Activated CD4-positive, alpha-beta T cell treated with anti-CD3 and anti-CD28 coated beads for 36 hours (primary cell): Measurements from ENCODE around the gene CCNJL. TPM values are rescaled to one million over a fixed set of nuclear protein-coding genes. Genes with fewer than 3 reads are reported as not detected.
"Not testable (repeated sequence)": the region's sequence is repeated elsewhere in the genome, so short reads cannot be mapped to it uniquely, and the experiment has no call there.

ENCODE experiments used
- ATAC-seq: fragments of 200-7000 bp; cut with Tn5 transposase; one replicate; pipeline ENCODE4 v1.10.0; 2021; ENCODE audit warnings: mild to moderate bottlenecking, moderate library complexity
- CTCF ChIA-PET: fragments of 350-600 bp; sonication (Branson Sonifier 250); formaldehyde crosslinking; loops from one replicate; lab custom pipeline; 2021; ENCODE audit warnings: antibody characterized with exemption; lab: Charles Lee
- POLR2A ChIA-PET: fragments of 350-600 bp; sonication (Branson Sonifier 250); formaldehyde crosslinking; loops from one replicate; lab custom pipeline; 2021; ENCODE audit warnings: antibody characterized with exemption, inconsistent platforms; lab: Charles Lee
- DNase-seq: peaks from one replicate; pipeline ENCODE4 v3.0.0-alpha.2; 2020
- H3K27ac Mint-ChIP-seq: one replicate; pipeline ENCODE4 v1.8.0; 2021; ENCODE audit warnings: mixed read lengths
- H3K27me3 Mint-ChIP-seq: one replicate; pipeline ENCODE4 v1.8.0; 2021; ENCODE audit warnings: mixed read lengths
- H3K36me3 Mint-ChIP-seq: one replicate; pipeline ENCODE4 v1.8.0; 2021; ENCODE audit warnings: low read depth, mixed read lengths
- H3K4me1 Mint-ChIP-seq: one replicate; pipeline ENCODE4 v1.8.0; 2021; ENCODE audit warnings: mixed read lengths
- H3K4me3 Mint-ChIP-seq: one replicate; pipeline ENCODE4 v1.8.0; 2021; ENCODE audit warnings: mild to moderate bottlenecking, moderate library complexity, mixed read lengths
- H3K9me3 Mint-ChIP-seq: one replicate; pipeline ENCODE4 v1.8.0; 2021; ENCODE audit warnings: low read depth, mixed read lengths
- intact Hi-C, 2 experiments: fragments of 100-400 bp; cut with DNase I in 1 of 2; cut with micrococcal nuclease in 1 of 2; formaldehyde crosslinking; loops; one replicate each; pipeline versions ENCODE4 v1.14.2 to v1.15.1; 2022 to 2024; cut with DNase I, micrococcal nuclease
- total RNA-seq, 2 experiments: library from RNA; stranded (reverse); gene quantifications; one replicate each; pipeline ENCODE4 v1.2.3, GENCODE V29; 2021

Gene CCNJL
- total RNA-seq, 2 experiments from 2014 or later, result not detected

DNA sequence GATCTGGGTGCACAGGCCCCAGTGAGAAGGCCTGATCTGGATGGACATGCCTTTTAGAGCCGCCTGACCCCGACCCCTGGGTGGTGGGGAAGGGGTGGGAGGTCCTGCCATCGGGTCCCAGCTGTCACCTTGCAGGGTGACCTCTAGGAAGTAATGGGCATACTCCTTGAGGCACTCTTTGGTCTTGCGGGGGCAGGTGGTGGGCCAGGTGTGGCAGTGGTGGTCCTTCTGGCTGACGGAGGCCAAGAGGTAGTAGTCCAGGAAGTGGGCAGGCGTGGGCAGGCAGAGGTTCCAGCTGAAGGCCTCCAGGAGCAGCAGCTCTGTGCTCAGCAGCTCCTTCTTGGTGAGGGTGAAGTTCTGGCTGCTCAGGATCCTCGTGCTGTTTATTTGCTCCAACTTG, 53.0 kb downstream of the CCNJL start:
- POLR2A ChIA-PET, result no interaction called here
- Mint-ChIP-seq H3K27ac (no peak overlapping the region), H3K9me3 (no peaks in the 10 kb centered on the region), H3K27me3 (peaks cover 3% of the 10 kb centered on the region), H3K4me1 (no peaks in the 10 kb centered on the region), H3K36me3 (no peaks in the 10 kb centered on the region), H3K4me3 (no peak overlapping the region)
- CTCF ChIA-PET, result no interaction called here
- no peak for ATAC-seq
- DNase-seq, result no peak
- intact Hi-C loops, result no loop called here

DNA sequence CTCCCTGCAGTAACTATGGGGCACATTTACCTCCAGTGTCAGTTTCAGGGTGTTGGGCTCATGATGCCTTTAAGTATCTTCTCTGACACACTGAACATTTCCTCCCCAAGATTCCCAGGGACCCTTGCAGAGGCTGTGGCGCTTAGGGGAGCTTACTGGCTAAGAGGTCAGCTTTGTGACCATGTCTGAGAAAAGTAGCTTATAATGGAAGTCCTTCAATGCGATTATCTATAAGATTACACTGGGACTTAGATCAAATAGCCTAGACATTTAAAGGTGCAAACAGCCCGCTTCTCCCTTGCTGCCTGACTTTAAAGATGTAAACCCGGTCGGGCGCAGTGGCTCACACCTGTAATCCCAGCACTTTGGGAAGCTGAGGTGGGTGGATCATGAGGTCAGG, 57.7 kb downstream of the CCNJL start:
- H3K36me3 Mint-ChIP-seq, result no peaks in the 10 kb centered on the region
- no peaks in the 10 kb centered on the region for H3K4me1 Mint-ChIP-seq
- no peak overlapping the region for H3K27ac Mint-ChIP-seq
- DNase-seq, result no peak
- H3K27me3 Mint-ChIP-seq, result no peaks in the 10 kb centered on the region
- POLR2A ChIA-PET, result no interaction called here
- intact Hi-C loops, result no loop called here
- CTCF ChIA-PET, result no interaction called here
- no peaks in the 10 kb centered on the region for H3K9me3 Mint-ChIP-seq
- no peak overlapping the region for H3K4me3 Mint-ChIP-seq
- no peak for ATAC-seq

DNA sequence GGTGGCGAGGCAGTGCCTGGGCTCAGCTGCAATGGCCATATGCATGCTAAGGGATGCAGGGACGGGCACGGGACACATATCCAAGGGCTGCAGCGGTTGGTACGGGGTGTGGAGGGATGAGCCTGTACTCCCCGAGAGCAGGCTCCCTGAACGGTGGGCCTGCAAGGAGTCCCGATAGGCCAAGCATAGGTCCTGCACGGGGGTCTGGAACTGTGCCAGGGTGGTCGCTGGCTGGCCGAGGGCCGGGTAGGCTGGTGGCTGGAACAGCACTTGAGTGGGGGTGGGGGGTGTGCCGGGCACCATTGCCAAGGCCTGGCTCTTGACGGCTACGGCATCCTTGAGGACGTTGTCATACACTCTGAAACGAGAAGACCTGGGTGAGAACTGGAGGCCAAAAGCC, 58.9 kb downstream of the CCNJL start:
- POLR2A ChIA-PET, result no interaction called here
- Mint-ChIP-seq H3K4me3 (no peak overlapping the region), H3K36me3 (no peaks in the 10 kb centered on the region), H3K4me1 (no peaks in the 10 kb centered on the region), H3K27ac (no peak overlapping the region), H3K9me3 (no peaks in the 10 kb centered on the region), H3K27me3 (no peaks in the 10 kb centered on the region)
- CTCF ChIA-PET, result no interaction called here
- DNase-seq (no peak), ATAC-seq (no peak)
- intact Hi-C loops, result no loop called here

DNA sequence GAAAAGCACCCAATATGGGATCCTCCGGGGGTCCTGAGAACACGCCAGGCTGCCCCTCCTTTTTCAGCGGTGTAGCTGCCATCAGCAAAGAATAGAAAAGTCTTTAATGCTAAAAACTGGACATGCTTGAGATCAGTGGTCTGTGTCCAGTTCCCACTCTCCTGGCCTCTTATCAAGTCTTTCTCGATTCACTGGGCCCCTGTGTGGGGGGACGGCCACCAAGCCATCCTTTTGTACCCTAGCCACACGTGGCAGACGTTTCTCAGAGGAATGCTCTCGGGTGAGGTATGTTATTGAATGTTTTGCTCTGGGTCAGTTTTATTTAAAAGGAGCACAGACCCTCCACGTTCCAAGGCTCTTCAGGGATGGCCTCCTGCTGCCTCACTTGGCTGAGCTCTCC, 59.4 kb downstream of the CCNJL start:
- intact Hi-C loops, result no loop called here
- no peaks in the 10 kb centered on the region for H3K27me3 Mint-ChIP-seq
- no peak overlapping the region for H3K4me3 Mint-ChIP-seq
- POLR2A ChIA-PET, result no interaction called here
- H3K4me1 Mint-ChIP-seq, result no peaks in the 10 kb centered on the region
- no peak for DNase-seq
- no peaks in the 10 kb centered on the region for H3K36me3 Mint-ChIP-seq
- ATAC-seq, result no peak
- no peaks in the 10 kb centered on the region for H3K9me3 Mint-ChIP-seq
- CTCF ChIA-PET, result no interaction called here
- H3K27ac Mint-ChIP-seq, result no peak overlapping the region

DNA sequence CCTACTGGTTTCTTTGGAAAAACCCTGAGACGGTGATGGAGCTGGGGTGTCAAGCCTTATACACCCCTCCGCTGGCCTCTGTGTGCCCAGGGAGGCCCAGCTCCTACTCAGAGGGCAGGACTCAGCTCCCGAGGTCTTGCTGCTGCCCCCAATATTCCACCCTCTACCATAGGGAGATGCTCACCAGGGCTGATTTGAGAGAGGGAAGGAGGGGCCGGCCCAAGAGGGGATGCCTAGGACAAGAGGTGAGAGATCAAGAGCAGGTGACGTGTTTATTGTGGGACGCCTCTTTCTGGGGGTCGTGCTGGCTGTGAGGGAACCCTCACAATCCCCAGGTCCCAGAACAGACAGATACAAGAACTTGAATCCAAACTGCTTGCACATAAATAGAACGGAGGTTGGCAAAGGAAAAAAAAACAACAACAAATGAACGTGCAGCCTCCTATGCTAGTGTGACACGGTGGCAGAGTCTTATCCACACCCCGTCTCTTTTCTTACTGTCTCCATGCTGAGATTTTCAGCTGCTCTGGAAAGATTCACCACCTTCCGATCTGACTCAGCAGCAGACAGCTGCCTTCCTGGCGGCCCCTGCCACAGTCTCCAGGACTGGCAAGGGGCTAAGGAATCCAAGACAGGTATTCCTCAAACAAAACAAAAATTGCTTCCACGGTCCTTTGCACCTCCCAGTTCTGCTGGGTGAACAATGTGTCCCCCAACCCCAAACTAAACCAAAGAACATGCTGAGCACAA, 60.8 kb downstream of the CCNJL start:
- Mint-ChIP-seq H3K27ac (no peak overlapping the region), H3K4me3 (no peak overlapping the region), H3K27me3 (no peaks in the 10 kb centered on the region), H3K4me1 (no peaks in the 10 kb centered on the region), H3K9me3 (no peaks in the 10 kb centered on the region), H3K36me3 (no peaks in the 10 kb centered on the region)
- ChIA-PET CTCF (interaction anchor here (1.3 kb wide), 1 partner anchor 16 kb away, joined by 5 read pairs; no protein-coding TSS in a partner anchor), POLR2A (no interaction called here)
- intact Hi-C loops, result no loop called here
- no peak for ATAC-seq
- DNase-seq, result no peak

DNA sequence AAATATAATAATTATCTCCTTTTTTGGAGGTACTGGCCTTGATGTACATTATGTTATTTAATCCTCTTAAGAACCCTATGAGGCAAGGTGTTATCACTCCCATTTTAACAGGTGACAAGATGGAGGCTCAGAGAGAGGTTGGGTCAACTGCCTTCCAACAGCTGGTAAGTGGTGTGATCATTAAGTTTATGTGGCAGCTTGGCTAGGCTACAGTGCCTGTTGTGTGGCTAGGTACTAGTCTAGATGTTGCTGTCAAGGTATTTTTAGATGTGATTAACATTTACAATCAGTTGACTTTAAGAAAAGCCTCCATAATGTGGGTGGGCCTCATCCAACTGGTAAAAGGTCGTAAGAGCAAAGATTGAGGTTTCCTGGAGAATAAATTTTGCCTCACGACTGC, 61.5 kb downstream of the CCNJL start:
- Mint-ChIP-seq H3K27me3 (no peaks in the 10 kb centered on the region), H3K36me3 (no peaks in the 10 kb centered on the region), H3K4me3 (no peak overlapping the region), H3K9me3 (no peaks in the 10 kb centered on the region), H3K4me1 (no peaks in the 10 kb centered on the region), H3K27ac (no peak overlapping the region)
- ATAC-seq, result no peak
- intact Hi-C loops, result no loop called here
- ChIA-PET POLR2A (no interaction called here), CTCF (interaction anchor here (1.3 kb wide), 1 partner anchor 16 kb away, joined by 5 read pairs; no protein-coding TSS in a partner anchor)
- DNase-seq, result no peak

DNA sequence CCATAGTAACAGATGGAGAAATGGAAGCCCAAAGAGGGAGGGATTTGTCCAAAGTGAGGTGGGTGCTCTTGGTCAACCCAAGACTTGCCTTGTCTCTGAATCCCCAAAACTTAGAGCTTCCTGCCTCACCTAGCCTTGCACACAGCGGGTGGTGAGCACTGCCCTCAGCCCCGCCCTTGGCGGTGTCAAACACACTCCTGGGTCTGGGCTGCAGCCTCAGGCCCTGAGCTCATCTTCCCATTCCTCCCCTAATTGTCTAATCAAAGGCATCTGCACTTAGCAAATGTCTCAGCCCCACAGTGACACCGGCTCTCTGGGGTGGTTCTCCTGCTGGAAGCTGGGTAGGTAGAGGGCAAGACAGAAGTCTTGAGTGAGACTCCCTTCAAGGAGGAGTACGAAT, 62.1 kb downstream of the CCNJL start:
- no peak overlapping the region for H3K4me3 Mint-ChIP-seq
- H3K9me3 Mint-ChIP-seq, result no peaks in the 10 kb centered on the region
- no peak for DNase-seq
- ChIA-PET CTCF (interaction anchor here (0.8 to 1.3 kb wide), 2 partner anchors 17 to 230 kb away, joined by 3 to 5 read pairs; no protein-coding TSS in a partner anchor), POLR2A (no interaction called here)
- intact Hi-C loops, result no loop called here
- H3K36me3 Mint-ChIP-seq, result no peaks in the 10 kb centered on the region
- H3K4me1 Mint-ChIP-seq, result no peaks in the 10 kb centered on the region
- no peak for ATAC-seq
- H3K27ac Mint-ChIP-seq, result no peak overlapping the region
- no peaks in the 10 kb centered on the region for H3K27me3 Mint-ChIP-seq

DNA sequence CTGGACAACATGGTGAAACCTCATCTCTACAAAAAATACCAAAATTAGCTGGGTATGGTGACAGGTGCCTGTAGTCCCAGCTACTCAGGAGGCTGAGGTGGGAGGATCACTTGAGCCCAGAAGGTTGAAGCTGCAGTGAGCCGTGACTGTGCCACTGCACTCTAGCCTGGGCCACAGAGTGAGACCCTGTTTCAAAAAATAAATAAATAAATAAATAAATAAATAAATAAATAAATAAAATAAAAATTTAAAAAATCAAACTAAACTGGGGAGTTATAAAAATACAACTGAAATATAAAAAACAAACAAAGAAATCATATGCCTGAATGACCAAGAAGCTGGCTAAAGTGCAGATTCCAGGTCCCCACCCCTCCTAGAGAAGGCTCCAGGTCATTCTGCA, 62.8 kb downstream of the CCNJL start:
- CTCF ChIA-PET, result interaction anchor here (0.8 kb wide), 1 partner anchor 230 kb away, joined by 3 read pairs; no protein-coding TSS in a partner anchor
- DNase-seq, H3K36me3 Mint-ChIP-seq, POLR2A ChIA-PET, intact Hi-C loops, H3K4me1 Mint-ChIP-seq, H3K27me3 Mint-ChIP-seq, H3K9me3 Mint-ChIP-seq, ATAC-seq, H3K4me3 Mint-ChIP-seq, H3K27ac Mint-ChIP-seq: not testable (repeated sequence)

DNA sequence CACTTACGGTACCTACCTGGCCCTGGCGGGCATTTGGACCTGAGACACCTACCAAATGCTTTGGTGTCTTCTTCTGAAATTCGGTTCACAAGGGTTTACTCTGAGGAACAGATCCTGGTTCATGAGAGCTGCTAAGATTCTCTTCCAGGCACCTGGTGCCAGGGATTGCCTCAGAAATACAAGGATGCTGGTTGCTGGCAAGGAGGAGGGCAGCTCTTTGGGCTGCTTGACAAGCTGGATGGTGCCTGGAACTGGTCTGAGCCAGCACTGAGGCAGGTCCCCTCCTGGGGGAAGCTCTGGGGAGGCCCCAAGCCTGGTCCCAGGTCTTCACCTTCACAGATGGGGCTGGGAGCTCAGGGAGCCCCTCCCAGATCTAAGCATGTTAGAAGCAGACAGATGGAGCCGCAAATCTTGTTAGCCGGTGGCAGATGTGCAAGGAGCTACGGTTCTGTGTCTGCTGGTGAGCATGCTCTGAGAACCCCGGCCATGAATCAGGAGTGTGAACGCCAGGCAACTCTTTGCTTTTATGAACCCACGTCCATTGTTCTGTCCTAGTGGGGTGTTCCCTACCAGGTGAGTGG, 66.8 kb downstream of the CCNJL start:
- CTCF ChIA-PET, result interaction anchor here (0.6 kb wide), 1 partner anchor 18 kb away, joined by 3 read pairs; no protein-coding TSS in a partner anchor
- Mint-ChIP-seq H3K4me1 (no peaks in the 10 kb centered on the region), H3K9me3 (no peaks in the 10 kb centered on the region), H3K27ac (no peak overlapping the region), H3K4me3 (no peak overlapping the region), H3K27me3 (no peaks in the 10 kb centered on the region), H3K36me3 (no peaks in the 10 kb centered on the region)
- POLR2A ChIA-PET, result no interaction called here
- ATAC-seq (no peak), DNase-seq (no peak)
- intact Hi-C loops, result no loop called here

DNA sequence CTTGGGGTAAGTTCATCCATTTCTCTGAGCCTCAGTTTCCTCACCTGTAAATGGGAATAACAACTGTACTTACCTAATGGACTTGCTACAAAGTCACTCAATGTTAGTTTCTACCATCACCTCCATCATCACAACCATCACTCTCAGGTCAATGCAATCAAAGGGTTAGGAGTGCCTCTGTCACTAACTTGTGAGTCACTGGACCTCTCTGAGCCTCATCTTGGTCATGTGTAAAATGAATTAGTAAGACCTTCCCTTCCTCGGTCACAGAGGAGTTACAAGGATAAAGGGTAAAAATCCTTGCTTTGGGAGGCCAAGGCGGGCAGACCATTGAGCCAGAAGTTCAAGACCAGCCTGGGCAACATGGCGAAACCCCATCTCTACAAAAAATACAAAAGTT, 70.2 kb downstream of the CCNJL start:
- ChIA-PET CTCF (interaction anchor here (1.5 kb wide), 1 partner anchor 92 kb away, joined by 3 read pairs; no protein-coding TSS in a partner anchor), POLR2A (no interaction called here)
- no peak for ATAC-seq
- no peaks in the 10 kb centered on the region for H3K9me3 Mint-ChIP-seq
- H3K27ac Mint-ChIP-seq, result no peak overlapping the region
- H3K36me3 Mint-ChIP-seq, result no peaks in the 10 kb centered on the region
- intact Hi-C loops, result no loop called here
- H3K27me3 Mint-ChIP-seq, result no peaks in the 10 kb centered on the region
- H3K4me3 Mint-ChIP-seq, result no peak overlapping the region
- no peaks in the 10 kb centered on the region for H3K4me1 Mint-ChIP-seq
- DNase-seq, result no peak

DNA sequence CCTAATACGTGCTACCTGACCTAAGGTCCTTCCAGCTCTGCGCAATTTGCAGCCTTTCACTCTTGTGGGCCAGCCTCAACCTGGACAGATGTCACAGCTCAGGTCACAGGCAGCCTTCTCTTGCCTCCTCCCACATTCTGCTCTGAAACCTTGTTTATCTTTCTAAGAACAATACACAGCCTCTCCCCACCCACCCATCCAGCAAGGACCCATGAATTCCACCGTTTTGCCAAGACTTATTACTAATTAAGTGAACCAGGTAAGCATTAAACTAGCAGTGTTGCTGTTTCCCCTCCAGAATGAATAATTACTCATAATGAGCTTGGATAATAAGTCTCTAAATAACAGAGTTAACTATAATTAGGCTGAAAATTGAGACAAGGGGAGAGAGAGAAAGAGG, 72.0 kb downstream of the CCNJL start:
- ATAC-seq, result no peak
- DNase-seq, result no peak
- ChIA-PET CTCF (interaction anchor here (1.0 to 1.2 kb wide), 3 partner anchors 9 to 104 kb away, joined by 3 to 5 read pairs (median 3); no protein-coding TSS in a partner anchor), POLR2A (no interaction called here)
- no peak overlapping the region for H3K4me3 Mint-ChIP-seq
- H3K4me1 Mint-ChIP-seq, result no peaks in the 10 kb centered on the region
- H3K9me3 Mint-ChIP-seq, result no peaks in the 10 kb centered on the region
- H3K27ac Mint-ChIP-seq, result no peak overlapping the region
- no peaks in the 10 kb centered on the region for H3K36me3 Mint-ChIP-seq
- no peaks in the 10 kb centered on the region for H3K27me3 Mint-ChIP-seq
- intact Hi-C loops, result no loop called here

DNA sequence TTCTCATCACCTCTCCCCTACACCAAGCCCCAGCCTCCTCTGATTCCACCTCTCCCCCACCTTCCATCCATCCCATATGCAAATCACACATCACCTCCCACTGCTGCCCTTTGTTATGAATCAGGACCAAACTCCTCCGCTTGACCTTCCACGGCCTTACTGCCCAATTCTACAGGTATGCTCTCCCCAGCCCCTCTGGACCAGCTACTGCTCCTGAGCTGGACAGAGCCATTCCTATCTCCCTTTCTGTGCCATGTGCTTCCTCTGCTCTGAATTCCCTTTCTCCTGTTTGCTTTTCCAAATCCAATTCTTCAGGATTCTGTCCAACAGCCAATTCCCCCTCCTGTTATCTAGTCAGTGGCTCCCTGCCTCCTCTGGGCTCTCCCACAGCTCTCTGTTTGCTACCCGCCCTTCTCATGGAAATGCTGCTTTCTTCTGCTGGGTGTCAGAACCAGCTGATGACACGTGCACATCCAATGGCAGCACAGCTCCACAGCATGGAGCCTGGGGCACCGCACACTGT, 74.7 kb downstream of the CCNJL start:
- H3K36me3 Mint-ChIP-seq, result no peaks in the 10 kb centered on the region
- no peaks in the 10 kb centered on the region for H3K27me3 Mint-ChIP-seq
- ChIA-PET POLR2A (no interaction called here), CTCF (no interaction called here)
- intact Hi-C loops, result no loop called here
- H3K9me3 Mint-ChIP-seq, result no peaks in the 10 kb centered on the region
- no peak for ATAC-seq
- H3K27ac Mint-ChIP-seq, result no peak overlapping the region
- H3K4me1 Mint-ChIP-seq, result no peaks in the 10 kb centered on the region
- no peak overlapping the region for H3K4me3 Mint-ChIP-seq
- DNase-seq, result no peak
